ENCODE data around the gene NEMP2.

NEMP2 gene

DNA sequence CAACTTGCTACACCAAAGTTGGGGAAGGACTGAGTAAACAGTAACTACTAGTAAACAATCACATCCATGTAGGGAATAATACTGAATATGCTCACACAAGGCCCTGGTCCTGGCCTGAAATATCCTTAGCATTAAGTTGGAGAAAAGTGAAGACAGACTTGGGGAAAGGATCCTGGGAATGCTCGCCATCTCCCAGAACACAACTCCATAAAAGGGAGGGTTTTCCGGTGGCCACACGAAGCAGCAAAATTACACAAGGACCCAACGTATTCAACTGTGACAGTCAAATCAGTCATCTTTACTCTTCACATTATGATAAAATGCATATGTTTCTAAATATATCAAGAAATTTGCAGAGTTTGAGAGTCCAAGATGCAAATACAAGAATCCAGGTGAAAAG, 7.3 kb downstream of the NEMP2 start:
- TF ChIP-seq, protein P1, sequence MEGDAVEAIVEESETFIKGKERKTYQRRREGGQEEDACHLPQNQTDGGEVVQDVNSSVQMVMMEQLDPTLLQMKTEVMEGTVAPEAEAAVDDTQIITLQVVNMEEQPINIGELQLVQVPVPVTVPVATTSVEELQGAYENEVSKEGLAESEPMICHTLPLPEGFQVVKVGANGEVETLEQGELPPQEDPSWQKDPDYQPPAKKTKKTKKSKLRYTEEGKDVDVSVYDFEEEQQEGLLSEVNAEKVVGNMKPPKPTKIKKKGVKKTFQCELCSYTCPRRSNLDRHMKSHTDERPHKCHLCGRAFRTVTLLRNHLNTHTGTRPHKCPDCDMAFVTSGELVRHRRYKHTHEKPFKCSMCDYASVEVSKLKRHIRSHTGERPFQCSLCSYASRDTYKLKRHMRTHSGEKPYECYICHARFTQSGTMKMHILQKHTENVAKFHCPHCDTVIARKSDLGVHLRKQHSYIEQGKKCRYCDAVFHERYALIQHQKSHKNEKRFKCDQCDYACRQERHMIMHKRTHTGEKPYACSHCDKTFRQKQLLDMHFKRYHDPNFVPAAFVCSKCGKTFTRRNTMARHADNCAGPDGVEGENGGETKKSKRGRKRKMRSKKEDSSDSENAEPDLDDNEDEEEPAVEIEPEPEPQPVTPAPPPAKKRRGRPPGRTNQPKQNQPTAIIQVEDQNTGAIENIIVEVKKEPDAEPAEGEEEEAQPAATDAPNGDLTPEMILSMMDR (IDR thresholded peaks at IDR 0.05; ENCODE audit: low read depth, low read length), result no peak
- no peak for DNase-seq
- no peaks in the 10 kb centered on the region for H3K9me3 ChIP-seq (ENCODE audit: severe bottlenecking)
- H3K27ac ChIP-seq, result no peak overlapping the region
- H3K36me3 ChIP-seq, result no peaks in the 10 kb centered on the region
- no peak overlapping the region for H3K4me3 ChIP-seq (ENCODE audit: low read depth, low read length)
- no peaks in the 10 kb centered on the region for H3K27me3 ChIP-seq (ENCODE audit: insufficient read depth, low read depth, severe bottlenecking)

DNA sequence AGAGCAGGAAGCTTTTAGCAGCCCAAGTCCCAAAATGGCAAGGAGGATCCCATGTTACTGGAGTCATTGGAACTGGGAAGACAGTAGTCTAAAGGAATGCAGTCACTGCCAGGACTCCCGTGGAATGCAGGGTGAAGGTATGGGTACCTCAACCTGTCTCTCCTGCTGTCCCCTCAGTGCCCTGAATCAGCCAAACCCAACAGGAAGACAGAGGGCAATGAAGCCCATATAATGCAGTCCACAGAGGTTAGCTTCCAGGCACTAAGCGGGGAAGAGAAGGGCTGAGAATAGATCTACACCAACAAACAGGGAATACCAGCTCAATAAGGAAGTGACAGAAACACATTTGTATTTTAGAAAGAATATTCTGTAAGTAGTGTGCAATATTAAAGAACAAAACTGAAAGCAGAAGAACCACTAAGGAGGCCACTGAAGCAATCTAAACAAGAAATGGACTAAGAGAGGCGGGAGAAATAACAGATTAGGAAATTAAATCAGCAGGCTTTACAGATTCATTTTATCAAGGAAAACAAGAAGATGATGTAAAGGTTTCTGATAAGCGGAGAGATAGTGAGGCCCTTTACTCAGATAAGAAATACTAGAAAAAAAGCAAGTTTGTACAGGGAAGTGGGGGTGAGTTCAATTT, 8.3 kb downstream of the NEMP2 start:
- TF ChIP-seq, protein P1 (IDR thresholded peaks at IDR 0.05; ENCODE audit: low read depth, low read length), result no peak
- H3K9me3 ChIP-seq (ENCODE audit: severe bottlenecking), result no peaks in the 10 kb centered on the region
- no peak overlapping the region for H3K4me3 ChIP-seq (ENCODE audit: low read depth, low read length)
- H3K27me3 ChIP-seq (ENCODE audit: insufficient read depth, low read depth, severe bottlenecking), result no peaks in the 10 kb centered on the region
- no peak overlapping the region for H3K27ac ChIP-seq
- no peaks in the 10 kb centered on the region for H3K36me3 ChIP-seq
- no peak for DNase-seq

DNA sequence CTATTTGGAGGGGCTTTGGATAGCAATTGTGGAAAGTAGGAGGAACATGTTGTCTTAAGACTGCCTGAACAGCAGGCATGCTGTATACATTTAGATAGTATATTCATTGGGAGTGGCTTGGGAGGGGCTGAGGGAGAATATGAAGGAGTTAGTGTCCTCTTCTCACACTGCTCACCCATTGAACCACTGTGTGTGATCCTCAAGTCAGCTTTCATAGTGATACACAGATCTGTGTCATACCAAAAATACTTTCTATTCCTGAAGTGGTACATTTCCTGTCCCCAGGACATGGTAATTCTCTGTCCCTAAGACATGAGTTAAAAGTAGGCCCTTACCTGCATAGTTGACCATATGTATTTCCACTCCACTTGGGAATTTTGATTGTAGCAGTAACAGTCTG, 9.6 kb downstream of the NEMP2 start:
- Histone ChIP-seq H3K27ac (no peak overlapping the region), H3K27me3 (ENCODE audit: insufficient read depth, low read depth, severe bottlenecking) (no peaks in the 10 kb centered on the region), H3K4me3 (ENCODE audit: low read depth, low read length) (no peak overlapping the region), H3K9me3 (ENCODE audit: severe bottlenecking) (no peaks in the 10 kb centered on the region), H3K36me3 (no peaks in the 10 kb centered on the region)
- no peak for DNase-seq
- TF ChIP-seq, protein P1 (IDR thresholded peaks at IDR 0.05; ENCODE audit: low read depth, low read length), result no peak

DNA sequence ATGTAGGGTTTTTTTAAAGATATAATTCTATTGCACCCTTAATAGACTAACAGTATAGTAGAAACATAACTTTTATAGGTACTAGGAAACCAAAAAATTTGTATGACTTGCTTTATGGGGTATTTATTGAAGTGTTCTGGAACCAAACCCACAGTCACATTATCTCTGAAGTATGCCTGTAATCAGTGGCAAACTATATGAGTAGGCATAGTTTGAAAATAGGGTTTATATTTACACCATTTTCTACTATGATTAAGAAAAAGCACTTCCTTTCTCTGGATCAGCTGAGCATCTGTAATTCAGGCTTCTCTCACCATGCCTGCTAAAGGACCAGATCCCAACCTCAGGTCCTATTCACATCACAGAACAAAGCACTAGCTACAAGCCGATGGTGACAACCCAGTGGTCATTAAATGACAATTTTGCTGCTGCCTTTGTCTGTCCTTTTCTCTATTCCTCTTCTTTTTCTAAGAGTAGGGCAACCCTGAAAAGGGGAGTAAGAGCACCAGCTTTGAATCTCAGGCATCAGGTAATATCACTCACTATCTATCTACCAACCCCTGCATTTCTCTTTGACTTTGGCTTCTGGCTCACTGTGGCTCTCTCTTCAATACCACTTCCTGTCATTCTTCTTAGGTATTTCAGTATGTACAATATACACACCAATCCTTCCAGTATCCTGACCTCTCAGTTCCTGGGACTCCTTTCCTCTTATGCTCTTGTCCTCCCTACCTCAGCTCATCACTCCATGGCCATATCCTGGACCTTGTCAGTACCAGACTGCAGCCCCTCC, 14.4 kb downstream of the NEMP2 start:
- Histone ChIP-seq H3K9me3 (ENCODE audit: severe bottlenecking) (no peaks in the 10 kb centered on the region), H3K27me3 (ENCODE audit: insufficient read depth, low read depth, severe bottlenecking) (no peaks in the 10 kb centered on the region), H3K4me3 (ENCODE audit: low read depth, low read length) (no peak overlapping the region), H3K27ac (no peak overlapping the region), H3K36me3 (no peaks in the 10 kb centered on the region)
- TF ChIP-seq, protein P1 (IDR thresholded peaks at IDR 0.05; ENCODE audit: low read depth, low read length), result no peak
- DNase-seq, result no peak

DNA sequence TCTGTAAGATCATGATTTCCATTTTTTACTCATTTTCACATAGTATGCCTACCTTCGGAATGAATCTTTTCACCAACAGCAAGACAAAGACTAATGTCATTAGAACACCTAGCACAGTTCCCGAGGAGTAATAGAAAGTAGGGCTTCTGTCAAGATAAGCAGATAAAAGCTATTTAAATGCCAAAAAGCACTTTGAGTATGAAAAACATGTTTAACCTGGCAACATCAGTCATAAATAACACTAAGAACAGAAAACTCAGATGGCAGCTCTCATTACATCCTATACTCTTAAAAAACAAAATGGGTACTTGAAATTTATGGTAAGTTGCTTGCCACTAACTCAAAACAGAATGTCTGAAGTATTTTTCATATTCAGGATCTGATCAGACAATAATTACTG, 17.1 kb downstream of the NEMP2 start:
- no peak overlapping the region for H3K27ac ChIP-seq
- H3K36me3 ChIP-seq, result no peaks in the 10 kb centered on the region
- H3K4me3 ChIP-seq (ENCODE audit: low read depth, low read length), result no peak overlapping the region
- TF ChIP-seq, protein P1 (IDR thresholded peaks at IDR 0.05; ENCODE audit: low read depth, low read length), result no peak
- no peaks in the 10 kb centered on the region for H3K9me3 ChIP-seq (ENCODE audit: severe bottlenecking)
- DNase-seq, result no peak
- H3K27me3 ChIP-seq (ENCODE audit: insufficient read depth, low read depth, severe bottlenecking), result no peaks in the 10 kb centered on the region
